NK-92 treated with Interleukin-12 subunit alpha and Interleukin-12 subunit beta, amount 100 ng/mL, for 24 hours (cell line): Measurements from ENCODE around the gene ENTR1.

Experiments used
- DNase-seq: peaks from one replicate; lab custom pipeline; 2025; lab: John Stamatoyannopoulos, UW

Gene ENTR1

GRCh38 chr9:136361047-136361753 lies 49.2 kb downstream of the ENTR1 start:
- no peak for DNase-seq

- DNase-seq: no peak
Measured at GRCh38 chr9:136359774-136360718, 50.4 kb downstream of the ENTR1 start.

GRCh38 chr9:136358888-136359287 lies 51.5 kb downstream of the ENTR1 start:
- no peak for DNase-seq

- no peak for DNase-seq
Measured at GRCh38 chr9:136358016-136358415, 52.4 kb downstream of the ENTR1 start.

GRCh38 chr9:136357202-136357725 lies 53.1 kb downstream of the ENTR1 start:
- no peak for DNase-seq

- no peak for DNase-seq
Measured at GRCh38 chr9:136355616-136356557, 54.5 kb downstream of the ENTR1 start.

- no peak for DNase-seq
Measured at GRCh38 chr9:136354592-136355085, 55.8 kb downstream of the ENTR1 start.

GRCh38 chr9:136353757-136354488 lies 56.5 kb downstream of the ENTR1 start:
- DNase-seq: no peak

- DNase-seq: no peak
Measured at GRCh38 chr9:136353088-136353487, 57.3 kb downstream of the ENTR1 start.

GRCh38 chr9:136352682-136353081 lies 57.7 kb downstream of the ENTR1 start:
- DNase-seq: no peak
